ENCODE data around the gene LUZP1.

The LUZP1 gene

GRCh38 chr1:23188434-23188884 lies 19.8 kb upstream of the LUZP1 start:
- no peak for DNase-seq (ENCODE audit: low read depth)

GRCh38 chr1:23187637-23188036 lies 19.0 kb upstream of the LUZP1 start:
- DNase-seq (ENCODE audit: low read depth) = no peak

- no peak for DNase-seq (ENCODE audit: low read depth)
Measured at GRCh38 chr1:23185381-23185780, 16.7 kb upstream of the LUZP1 start.

- DNase-seq (ENCODE audit: low read depth) = no peak
Measured at GRCh38 chr1:23184212-23184934, 15.7 kb upstream of the LUZP1 start.

- DNase-seq (ENCODE audit: low read depth) = no peak
Measured at GRCh38 chr1:23179862-23180261, 11.2 kb upstream of the LUZP1 start.

- no peak for DNase-seq (ENCODE audit: low read depth)
Measured at GRCh38 chr1:23178950-23179349, 10.3 kb upstream of the LUZP1 start.

- no peak for DNase-seq (ENCODE audit: low read depth)
Measured at GRCh38 chr1:23178414-23178813, 9.8 kb upstream of the LUZP1 start.

GRCh38 chr1:23177438-23178380 lies 9.1 kb upstream of the LUZP1 start:
- DNase-seq (ENCODE audit: low read depth) = peak; percentile 27

- no peak for DNase-seq (ENCODE audit: low read depth)
Measured at GRCh38 chr1:23177031-23177430, 8.4 kb upstream of the LUZP1 start.

- no peak for DNase-seq (ENCODE audit: low read depth)
Measured at GRCh38 chr1:23174426-23175110, 5.9 kb upstream of the LUZP1 start.

GRCh38 chr1:23171181-23171755 lies 2.6 kb upstream of the LUZP1 start:
- no peak for DNase-seq (ENCODE audit: low read depth)

GRCh38 chr1:23169727-23170335 lies 1.2 kb upstream of the LUZP1 start:
- no peak for DNase-seq (ENCODE audit: low read depth)

GRCh38 chr1:23169195-23169575 lies 529 bp upstream of the LUZP1 start:
- DNase-seq (ENCODE audit: low read depth) = no peak

- no peak for DNase-seq (ENCODE audit: low read depth)
Measured at GRCh38 chr1:23168079-23168444, 594 bp downstream of the LUZP1 start.

- no peak for DNase-seq (ENCODE audit: low read depth)
Measured at GRCh38 chr1:23167353-23168078, 1.1 kb downstream of the LUZP1 start.

- DNase-seq (ENCODE audit: low read depth) = no peak
Measured at GRCh38 chr1:23166854-23167253, 1.8 kb downstream of the LUZP1 start.

GRCh38 chr1:23163395-23163794 lies 5.3 kb downstream of the LUZP1 start:
- DNase-seq (ENCODE audit: low read depth) = no peak

GRCh38 chr1:23159963-23160877 lies 8.4 kb downstream of the LUZP1 start:
- DNase-seq (ENCODE audit: low read depth) = no peak

- no peak for DNase-seq (ENCODE audit: low read depth)
Measured at GRCh38 chr1:23156940-23157339, 11.7 kb downstream of the LUZP1 start.
